SK-N-SH (cell line): Measurements from ENCODE around the gene LIMS1. TPM values are rescaled to one million over a fixed set of nuclear protein-coding genes. Genes with fewer than 3 reads are reported as not detected.

Experiments
- CTCF ChIA-PET: fragments of 300-600, 350-600 bp; formaldehyde crosslinking; extraction: SDS; loops from one replicate; lab custom pipeline; 2021; lab: Yijun Ruan, JAX
- POLR2A ChIA-PET: fragments of 350-600 bp; sonication (Branson Sonifier 250); formaldehyde crosslinking; extraction: SDS; loops from one replicate; lab custom pipeline; 2020; ENCODE audit warnings: antibody characterized with exemption, inconsistent platforms; lab: Yijun Ruan, JAX
- DNase-seq: peaks from one replicate; pipeline ENCODE4 v3.0.0; 2012
- H2AFZ ChIP-seq: fragments of 200-600 bp; sonication (generic); 2 replicates; pipeline ENCODE4 v1.8.1; 2016; ENCODE audit warnings: antibody characterized with exemption, mild to moderate bottlenecking, low read depth
- H3F3A ChIP-seq: fragments of 200-600 bp; sonication (generic); replicated peaks from 2 replicates; pipeline ENCODE3; 2016; ENCODE audit warnings: antibody characterized with exemption, mild to moderate bottlenecking; ENCODE audit not compliant: insufficient read depth
- H3K27ac ChIP-seq, 2 experiments: fragments of 200-500 bp in 1 of 2; fragments of 200-600 bp in 1 of 2; sonication (Bioruptor generic) in 1 of 2; sonication (generic), shearing (Covaris generic) in 1 of 2; 2 replicates each; pipeline versions ENCODE4 v1.5.1 to v1.6.1; 2014 to 2016; ENCODE audit warnings: low read depth in 2 of 2, inconsistent platforms in 1 of 2, low read length in 1 of 2, mild to moderate bottlenecking in 1 of 2, mixed read lengths in 1 of 2
- H3K27me3 ChIP-seq: fragments of 200-600 bp; sonication (generic), shearing (Covaris generic); 2 replicates; pipeline ENCODE4 v1.6.1; 2016; ENCODE audit warnings: mixed run types; ENCODE audit not compliant: insufficient read depth
- H3K36me3 ChIP-seq, 2 experiments: fragments of 200-500 bp in 1 of 2; fragments of 200-600 bp in 1 of 2; sonication (Bioruptor generic) in 1 of 2; sonication (generic) in 1 of 2; replicated peaks in 1 of 2; 2 replicates each; pipeline versions ENCODE3 to v1.5.1; 2014 to 2016; ENCODE audit warnings: low read length in 1 of 2, mild to moderate bottlenecking in 1 of 2; ENCODE audit not compliant: insufficient read depth in 2 of 2, control insufficient read depth in 1 of 2
- H3K4me1 ChIP-seq, 2 experiments: fragments of 200-500 bp in 1 of 2; fragments of 200-600 bp in 1 of 2; sonication (Bioruptor generic) in 1 of 2; sonication (generic), shearing (Covaris generic) in 1 of 2; 2 replicates each; pipeline versions ENCODE4 v1.5.1 to v1.6.1; 2014 to 2016; ENCODE audit warnings: low read depth in 1 of 2, low read length in 1 of 2, mixed run types in 1 of 2; ENCODE audit not compliant: insufficient read depth in 2 of 2, control insufficient read depth in 1 of 2
- H3K4me2 ChIP-seq: fragments of 200-600 bp; sonication (generic), shearing (Covaris generic); 2 replicates; pipeline ENCODE4 v1.6.1; 2017; ENCODE audit warnings: mixed run types
- H3K4me3 ChIP-seq, 2 experiments: fragments of 200-500 bp in 1 of 2; fragments of 200-600 bp in 1 of 2; sonication (Bioruptor generic) in 1 of 2; sonication (generic), shearing (Covaris generic) in 1 of 2; 2 replicates each; pipeline versions ENCODE4 v1.5.1 to v1.8.1; 2014 to 2016; ENCODE audit warnings: low read depth in 2 of 2, inconsistent platforms in 1 of 2, low read length in 1 of 2, mild to moderate bottlenecking in 1 of 2, mixed read lengths in 1 of 2, moderate library complexity in 1 of 2
- H3K79me2 ChIP-seq: fragments of 200-600 bp; sonication (generic); 2 replicates; pipeline ENCODE4 v1.8.1; 2017; ENCODE audit warnings: mild to moderate bottlenecking; ENCODE audit not compliant: insufficient read depth
- H3K9ac ChIP-seq: fragments of 200-600 bp; sonication (generic); 2 replicates; pipeline ENCODE4 v1.6.1; 2017; ENCODE audit warnings: mixed run types
- H3K9me2 ChIP-seq: fragments of 200-600 bp; sonication (generic); 2 replicates; pipeline ENCODE4 v1.6.1; 2017; ENCODE audit warnings: mixed run types
- H3K9me3 ChIP-seq: fragments of 200-600 bp; sonication (generic); 2 replicates; pipeline ENCODE4 v1.6.1; 2017; ENCODE audit warnings: mixed run types, mild to moderate bottlenecking, moderate library complexity
- H4K20me1 ChIP-seq: fragments of 200-600 bp; sonication (generic); 2 replicates; pipeline ENCODE4 v1.6.1; 2017; ENCODE audit warnings: mild to moderate bottlenecking, mixed run types; ENCODE audit not compliant: insufficient read depth
- CHD2 ChIP-seq: fragments of 150-350 bp; IDR thresholded peaks from 2 replicates; pipeline ENCODE4 v1.6.1; 2018; ENCODE audit warnings: low read length; ENCODE audit not compliant: partially characterized antibody
- ELF1 ChIP-seq: IDR thresholded peaks from 2 replicates; pipeline ENCODE4 v1.4.0; 2012
- GATA2 ChIP-seq: sonication (generic); formaldehyde crosslinking; IDR thresholded peaks from 2 replicates; pipeline ENCODE4 v1.5.0; 2020; ENCODE audit warnings: mild to moderate bottlenecking, missing genetic modification reagents
- JUND ChIP-seq: IDR thresholded peaks from 2 replicates; pipeline ENCODE4 v1.4.0; 2012
- MEF2A ChIP-seq: IDR thresholded peaks from 2 replicates; pipeline ENCODE4 v1.4.0; 2012; ENCODE audit warnings: low read depth, borderline replicate concordance
- MXI1 ChIP-seq: IDR thresholded peaks from 2 replicates; pipeline ENCODE4 v1.6.1; 2012; ENCODE audit warnings: mild to moderate bottlenecking, low read depth, low read length, improper control_type of control experiment
- NFIC ChIP-seq: IDR thresholded peaks from 2 replicates; pipeline ENCODE4 v1.4.0; 2012; ENCODE audit warnings: borderline replicate concordance
- NRF1 ChIP-seq: IDR thresholded peaks from 2 replicates; pipeline ENCODE4 v1.6.1; 2012; ENCODE audit warnings: low read depth, mild to moderate bottlenecking, low read length
- POLR2AphosphoS5 ChIP-seq: IDR thresholded peaks from 2 replicates; pipeline ENCODE4 v1.6.1; 2012; ENCODE audit warnings: low read depth, low read length
- RXRA ChIP-seq: IDR thresholded peaks from 2 replicates; pipeline ENCODE4 v1.4.0; 2012; ENCODE audit warnings: low read depth, mild to moderate bottlenecking, borderline replicate concordance
- TAF1 ChIP-seq: IDR thresholded peaks from 2 replicates; pipeline ENCODE4 v1.6.1; 2012; ENCODE audit warnings: low read depth, mild to moderate bottlenecking, low read length, moderate library complexity, borderline replicate concordance
- WGBS: methylation state at CpG from one replicate; pipeline ENCODE4 v1.1.6; 2017; ENCODE audit warnings: low lambda C conversion rate; 5-methylcytosine and 5-hydroxymethylcytosine counted together
- polyA plus RNA-seq, 3 experiments: library from polyadenylated mRNA; depleted of rRNA; stranded (reverse); fragments of >200 nt; gene quantifications; 2 replicates each; pipeline ENCODE4 v1.2.3, GENCODE V29; 2012
- TF ChIP-seq, protein P1 (sequence below): IDR thresholded peaks from 2 replicates; pipeline ENCODE4 v1.4.0; 2012; ENCODE audit warnings: low read depth
- TF ChIP-seq, protein P2 (sequence below): IDR thresholded peaks from 2 replicates; pipeline ENCODE4 v1.6.1; 2012; ENCODE audit warnings: mild to moderate bottlenecking, low read depth, low read length, moderate library complexity
- TF ChIP-seq, protein P3 (sequence below): IDR thresholded peaks from 2 replicates; pipeline ENCODE4 v1.4.0; 2012; ENCODE audit warnings: low read depth, borderline replicate concordance

LIMS1 gene
- polyA plus RNA-seq (2012; rRNA removed) = 123 and 131 TPM in 2 replicates
- polyA plus RNA-seq (2012; cell fraction: cytosol; rRNA removed) = 93.1 and 107 TPM in 2 replicates
- polyA plus RNA-seq (2012; cell fraction: nucleus; rRNA removed) = 104 and 182 TPM in 2 replicates

DNA sequence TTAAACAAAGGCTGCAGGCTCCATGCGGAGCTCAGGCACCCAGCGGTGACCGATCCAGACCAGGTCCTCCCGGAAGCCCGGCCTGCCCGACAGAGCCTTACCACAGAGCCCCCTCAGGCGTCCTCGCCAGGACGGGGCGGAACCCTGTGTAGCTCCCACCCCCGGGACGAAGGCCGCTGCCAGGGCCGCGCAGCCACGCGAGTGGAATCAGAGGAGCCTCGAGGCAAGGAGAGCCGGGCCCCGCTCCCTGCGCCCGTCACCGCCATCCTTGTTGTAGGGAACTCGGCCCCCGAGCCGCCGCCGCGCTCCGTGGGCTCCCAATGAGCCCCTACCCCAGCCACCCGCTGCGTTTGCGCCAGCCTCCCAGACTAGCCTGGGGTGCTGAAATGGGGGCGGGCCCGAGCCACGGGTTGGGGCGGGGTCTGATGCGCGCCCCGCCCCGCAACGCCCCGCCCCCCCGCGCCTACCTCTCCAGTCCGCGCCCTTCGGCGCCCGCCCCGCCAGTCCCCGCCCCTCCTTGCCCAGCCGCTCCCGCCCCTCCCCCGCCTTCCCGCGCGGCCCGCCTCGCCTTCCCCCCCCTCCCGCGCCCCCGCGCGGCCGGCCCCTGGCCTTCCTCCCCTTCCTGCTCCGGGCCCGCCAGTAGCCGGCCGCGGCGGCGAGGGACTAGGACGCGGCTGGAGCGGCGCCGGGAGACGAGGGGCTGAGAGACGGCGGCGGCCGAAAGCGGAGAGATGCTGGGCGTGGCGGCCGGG, at the start of gene LIMS1:
LIMS1 (plus strand) TSS at position 639 of the 752 bp plus-strand sequence; CDS start at position 732, 93 bp downstream.
- H3K9me3 ChIP-seq = no peaks in the 10 kb centered on the region
- POLR2A ChIA-PET = interaction anchor here (1.0 to 1.3 kb wide), 2 partner anchors 37 to 85 kb away, joined by 4 to 7 read pairs; partner anchors contain the start of gene GCC2
- DNase-seq = peak; percentile 97
- H3K36me3 ChIP-seq = no peaks in the 10 kb centered on the region
- WGBS = 1% methylated on average over 36 of the region's 87 CpGs
- H3K4me1 ChIP-seq = peaks cover 12% of the 10 kb centered on the region in 2 experiments; a peak in 3 of 4 replicates
- TF ChIP-seq RXRA = no peak
- TF ChIP-seq, protein P1, sequence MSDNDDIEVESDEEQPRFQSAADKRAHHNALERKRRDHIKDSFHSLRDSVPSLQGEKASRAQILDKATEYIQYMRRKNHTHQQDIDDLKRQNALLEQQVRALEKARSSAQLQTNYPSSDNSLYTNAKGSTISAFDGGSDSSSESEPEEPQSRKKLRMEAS = peak; percentile 73
- TF ChIP-seq, protein P2, sequence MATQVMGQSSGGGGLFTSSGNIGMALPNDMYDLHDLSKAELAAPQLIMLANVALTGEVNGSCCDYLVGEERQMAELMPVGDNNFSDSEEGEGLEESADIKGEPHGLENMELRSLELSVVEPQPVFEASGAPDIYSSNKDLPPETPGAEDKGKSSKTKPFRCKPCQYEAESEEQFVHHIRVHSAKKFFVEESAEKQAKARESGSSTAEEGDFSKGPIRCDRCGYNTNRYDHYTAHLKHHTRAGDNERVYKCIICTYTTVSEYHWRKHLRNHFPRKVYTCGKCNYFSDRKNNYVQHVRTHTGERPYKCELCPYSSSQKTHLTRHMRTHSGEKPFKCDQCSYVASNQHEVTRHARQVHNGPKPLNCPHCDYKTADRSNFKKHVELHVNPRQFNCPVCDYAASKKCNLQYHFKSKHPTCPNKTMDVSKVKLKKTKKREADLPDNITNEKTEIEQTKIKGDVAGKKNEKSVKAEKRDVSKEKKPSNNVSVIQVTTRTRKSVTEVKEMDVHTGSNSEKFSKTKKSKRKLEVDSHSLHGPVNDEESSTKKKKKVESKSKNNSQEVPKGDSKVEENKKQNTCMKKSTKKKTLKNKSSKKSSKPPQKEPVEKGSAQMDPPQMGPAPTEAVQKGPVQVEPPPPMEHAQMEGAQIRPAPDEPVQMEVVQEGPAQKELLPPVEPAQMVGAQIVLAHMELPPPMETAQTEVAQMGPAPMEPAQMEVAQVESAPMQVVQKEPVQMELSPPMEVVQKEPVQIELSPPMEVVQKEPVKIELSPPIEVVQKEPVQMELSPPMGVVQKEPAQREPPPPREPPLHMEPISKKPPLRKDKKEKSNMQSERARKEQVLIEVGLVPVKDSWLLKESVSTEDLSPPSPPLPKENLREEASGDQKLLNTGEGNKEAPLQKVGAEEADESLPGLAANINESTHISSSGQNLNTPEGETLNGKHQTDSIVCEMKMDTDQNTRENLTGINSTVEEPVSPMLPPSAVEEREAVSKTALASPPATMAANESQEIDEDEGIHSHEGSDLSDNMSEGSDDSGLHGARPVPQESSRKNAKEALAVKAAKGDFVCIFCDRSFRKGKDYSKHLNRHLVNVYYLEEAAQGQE = peak; percentile 52
- TF ChIP-seq ELF1 = peak; percentile 65
- no peak for TF ChIP-seq MEF2A
- peak; percentile 76 for TF ChIP-seq POLR2AphosphoS5
- peak; percentile 65 for TF ChIP-seq TAF1
- TF ChIP-seq NRF1 = peak; percentile 16; the same call in 1 of the 2 replicates
- TF ChIP-seq MXI1 = peak; percentile 48; the same call in 1 of the 2 replicates
- TF ChIP-seq CHD2 = peak; percentile 6
- CTCF ChIA-PET = interaction anchor here (0.7 to 3.3 kb wide), 4 partner anchors 16 to 256 kb away, joined by 3 to 14 read pairs (median 4); no protein-coding TSS in a partner anchor
- H3F3A ChIP-seq = peaks cover 12% of the 10 kb centered on the region
- H3K4me3 ChIP-seq = peak within 1 kb of the TSS; percentile 87 to 98
- H3K27ac ChIP-seq = peak within 1 kb of the TSS; percentile 88 to 96
- H3K79me2 ChIP-seq = peaks cover 61% of the 10 kb centered on the region
- peak within 1 kb of the TSS; percentile 80 for H2AFZ ChIP-seq
- peak within 1 kb of the TSS; percentile 88 for H3K4me2 ChIP-seq
- H3K9me2 ChIP-seq = no peaks in the 10 kb centered on the region
- peaks cover 43% of the 10 kb centered on the region for H4K20me1 ChIP-seq
- peak within 1 kb of the TSS; percentile 93 for H3K9ac ChIP-seq
- no peaks in the 10 kb centered on the region for H3K27me3 ChIP-seq

DNA sequence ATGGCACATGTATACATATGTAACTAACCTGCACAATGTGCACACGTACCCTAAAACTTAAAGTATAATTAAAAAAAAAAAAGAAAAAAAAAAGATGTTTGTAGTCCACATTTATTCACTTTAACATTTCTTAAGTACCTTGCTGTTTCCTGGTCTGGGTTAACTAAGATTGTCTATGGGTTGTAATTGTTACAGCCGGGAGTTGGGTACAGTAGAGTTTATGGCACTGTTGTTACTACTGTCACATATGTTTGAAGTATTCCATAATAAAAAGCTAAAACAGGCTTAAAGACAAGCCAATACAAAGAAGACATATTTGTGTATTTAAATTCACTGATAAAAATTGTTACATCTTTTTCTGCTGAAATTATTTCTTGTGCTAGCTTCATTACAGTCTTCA, 49.0 kb upstream of the LIMS1 start:
- TF ChIP-seq NFIC = no peak
- no peak for TF ChIP-seq POLR2AphosphoS5
- TF ChIP-seq MXI1 = no peak
- TF ChIP-seq JUND = no peak
- TF ChIP-seq, protein P3, sequence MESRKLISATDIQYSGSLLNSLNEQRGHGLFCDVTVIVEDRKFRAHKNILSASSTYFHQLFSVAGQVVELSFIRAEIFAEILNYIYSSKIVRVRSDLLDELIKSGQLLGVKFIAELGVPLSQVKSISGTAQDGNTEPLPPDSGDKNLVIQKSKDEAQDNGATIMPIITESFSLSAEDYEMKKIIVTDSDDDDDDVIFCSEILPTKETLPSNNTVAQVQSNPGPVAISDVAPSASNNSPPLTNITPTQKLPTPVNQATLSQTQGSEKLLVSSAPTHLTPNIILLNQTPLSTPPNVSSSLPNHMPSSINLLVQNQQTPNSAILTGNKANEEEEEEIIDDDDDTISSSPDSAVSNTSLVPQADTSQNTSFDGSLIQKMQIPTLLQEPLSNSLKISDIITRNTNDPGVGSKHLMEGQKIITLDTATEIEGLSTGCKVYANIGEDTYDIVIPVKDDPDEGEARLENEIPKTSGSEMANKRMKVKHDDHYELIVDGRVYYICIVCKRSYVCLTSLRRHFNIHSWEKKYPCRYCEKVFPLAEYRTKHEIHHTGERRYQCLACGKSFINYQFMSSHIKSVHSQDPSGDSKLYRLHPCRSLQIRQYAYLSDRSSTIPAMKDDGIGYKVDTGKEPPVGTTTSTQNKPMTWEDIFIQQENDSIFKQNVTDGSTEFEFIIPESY = no peak
- TF ChIP-seq GATA2 (CRISPR knock-in tag) = no peak
- Histone ChIP-seq H2AFZ (no peak overlapping the region), H3K79me2 (no peaks in the 10 kb centered on the region; the same call in 1 of the 2 replicates), H3F3A (peaks cover 3% of the 10 kb centered on the region), H3K4me3 (no peak overlapping the region), H3K9ac (no peak overlapping the region), H4K20me1 (no peaks in the 10 kb centered on the region), H3K9me3 (peaks cover 6% of the 10 kb centered on the region; the same call in 1 of the 2 replicates), H3K36me3 (peaks cover 72 to 81% of the 10 kb centered on the region in 2 experiments), H3K9me2 (no peaks in the 10 kb centered on the region; the same call in 1 of the 2 replicates), H3K4me2 (no peak overlapping the region), H3K4me1 (no peaks in the 10 kb centered on the region; a peak in 1 of 4 replicates), H3K27ac (no peak overlapping the region), H3K27me3 (no peaks in the 10 kb centered on the region)
- ChIA-PET POLR2A (no interaction called here), CTCF (interaction anchor here (1.1 kb wide), 1 partner anchor 99 kb away, joined by 4 read pairs; no protein-coding TSS in a partner anchor)
- DNase-seq = no peak
- 95% methylated on average over 2 of the region's 2 CpGs for WGBS
